Measurements from ENCODE around the gene ALPK3.
A peak's percentile ranks its signal among the peaks of the same experiment; 100 is the strongest.

The ALPK3 gene

GRCh38 chr15:84826369-84826823 is 9.2 kb downstream of the ALPK3 start:
- peak; percentile 13 for DNase-seq

- DNase-seq = no peak
Observed at GRCh38 chr15:84827246-84827645, 10.1 kb downstream of the ALPK3 start.

- no peak for DNase-seq
Observed at GRCh38 chr15:84828086-84828908, 11.1 kb downstream of the ALPK3 start.

- no peak for DNase-seq
Observed at GRCh38 chr15:84829428-84829827, 12.3 kb downstream of the ALPK3 start.

GRCh38 chr15:84830036-84830435 is 12.9 kb downstream of the ALPK3 start:
- DNase-seq = no peak

- DNase-seq = no peak
Observed at GRCh38 chr15:84831028-84831427, 13.9 kb downstream of the ALPK3 start.

- no peak for DNase-seq
Observed at GRCh38 chr15:84831613-84832012, 14.5 kb downstream of the ALPK3 start.

- no peak for DNase-seq
Observed at GRCh38 chr15:84832448-84833040, 15.4 kb downstream of the ALPK3 start.

GRCh38 chr15:84833447-84834228 is 16.5 kb downstream of the ALPK3 start:
- DNase-seq = no peak

GRCh38 chr15:84834229-84834955 is 17.2 kb downstream of the ALPK3 start:
- no peak for DNase-seq

- no peak for DNase-seq
Observed at GRCh38 chr15:84834969-84835368, 17.8 kb downstream of the ALPK3 start.

GRCh38 chr15:84835661-84836337 is 18.6 kb downstream of the ALPK3 start:
- no peak for DNase-seq

GRCh38 chr15:84836844-84837243 is 19.7 kb downstream of the ALPK3 start:
- no peak for DNase-seq

- DNase-seq = no peak
Observed at GRCh38 chr15:84839714-84840113, 22.6 kb downstream of the ALPK3 start.

GRCh38 chr15:84840255-84840654 is 23.1 kb downstream of the ALPK3 start:
- no peak for DNase-seq

GRCh38 chr15:84840741-84841429 is 23.7 kb downstream of the ALPK3 start:
- no peak for DNase-seq

- DNase-seq = no peak
Observed at GRCh38 chr15:84842781-84843180, 25.6 kb downstream of the ALPK3 start.

- no peak for DNase-seq
Observed at GRCh38 chr15:84844964-84845363, 27.8 kb downstream of the ALPK3 start.

- peak; percentile 48 for DNase-seq
Observed at GRCh38 chr15:84845631-84846030, 28.5 kb downstream of the ALPK3 start.

GRCh38 chr15:84846269-84846668 is 29.1 kb downstream of the ALPK3 start:
- DNase-seq = no peak

- no peak for DNase-seq
Observed at GRCh38 chr15:84847382-84847781, 30.2 kb downstream of the ALPK3 start.

GRCh38 chr15:84852212-84852611 is 35.1 kb downstream of the ALPK3 start:
- no peak for DNase-seq
